Subcutaneous abdominal adipose tissue (tissue), 5 donors: Measurements from ENCODE around the gene BEX3.
"Not testable (repeated sequence)": the region's sequence is repeated elsewhere in the genome, so short reads cannot be mapped to it uniquely, and the experiment has no call there.

Source experiments
- H3K27ac ChIP-seq: one replicate; pipeline ENCODE4 v1.7.0; 2013; ENCODE audit warnings: low read depth, mild to moderate bottlenecking, inconsistent platforms, low read length, moderate library complexity
- H3K27me3 ChIP-seq, 5 donors: one replicate each; pipeline ENCODE4 v1.7.0; 2013; ENCODE audit warnings: low read length in 5 of 5, inconsistent platforms in 1 of 5; ENCODE audit not compliant: control insufficient read depth in 5 of 5, insufficient read depth in 4 of 5
- H3K36me3 ChIP-seq, 5 donors: one replicate each; pipeline ENCODE4 v1.7.0; 2013; ENCODE audit warnings: low read length in 5 of 5; ENCODE audit not compliant: control insufficient read depth in 5 of 5, insufficient read depth in 5 of 5
- H3K4me1 ChIP-seq, 5 donors: one replicate each; pipeline ENCODE4 v1.7.0; 2013; ENCODE audit warnings: low read length in 5 of 5, mild to moderate bottlenecking in 3 of 5, moderate library complexity in 1 of 5; ENCODE audit not compliant: control insufficient read depth in 5 of 5, insufficient read depth in 5 of 5
- H3K4me3 ChIP-seq, 5 donors: one replicate each; pipeline ENCODE4 v1.7.0; 2013; ENCODE audit warnings: low read length in 5 of 5, low read depth in 1 of 5
- H3K9ac ChIP-seq, 5 donors: one replicate each; pipeline ENCODE4 v1.7.0; 2013; ENCODE audit warnings: low read length in 5 of 5, mild to moderate bottlenecking in 4 of 5, moderate library complexity in 3 of 5
- H3K9me3 ChIP-seq, 5 donors: one replicate each; pipeline ENCODE4 v1.7.0; 2013; ENCODE audit warnings: low read length in 5 of 5; ENCODE audit not compliant: control insufficient read depth in 5 of 5
- donor health status: healthy.
- donor health status: healthy.
- donor health status: healthy.
- donor health status: healthy.
- donor health status: healthy.

BEX3 gene

DNA sequence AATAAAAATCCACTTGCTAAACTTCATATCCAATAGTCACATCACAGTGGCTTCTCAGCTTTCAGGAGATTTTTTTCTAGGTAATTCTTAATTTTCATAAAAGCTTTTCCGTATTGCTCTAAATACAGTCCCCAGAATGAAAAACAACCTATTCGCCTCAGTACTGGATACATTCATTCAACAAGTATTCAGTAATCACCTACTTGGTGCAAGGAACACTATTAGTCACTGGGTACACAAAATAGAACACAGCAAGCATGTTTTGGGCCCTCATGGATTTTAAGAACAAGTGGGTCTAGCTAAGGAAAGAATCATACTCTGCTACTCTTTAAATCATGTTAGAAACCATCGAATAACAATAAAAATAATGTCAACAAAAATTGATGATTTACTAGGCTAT, 2.8 kb upstream of the BEX3 start:
- Histone ChIP-seq H3K36me3 (no peaks in the 10 kb centered on the region), H3K27me3 (peaks cover 0 to 5% (median 0%) of the 10 kb centered on the region in 5 donors), H3K4me1 (peaks cover 0 to 7% (median 3%) of the 10 kb centered on the region in 5 donors)

GRCh38 chrX:103376979-103377324, 614 bp downstream of the BEX3 start:
- H3K27ac ChIP-seq, result no peak overlapping the region
- peak overlapping the region; percentile 56 to 72 (median 63) for H3K4me3 ChIP-seq
- H3K9me3 ChIP-seq, result no peaks in the 10 kb centered on the region
- peak overlapping the region in 1 of 5 donors; percentile 35 for H3K9ac ChIP-seq
- H3K36me3 ChIP-seq, result no peaks in the 10 kb centered on the region
- peaks cover 0 to 7% (median 0%) of the 10 kb centered on the region in 5 donors for H3K27me3 ChIP-seq
- H3K4me1 ChIP-seq, result peaks cover 0 to 7% (median 3%) of the 10 kb centered on the region in 5 donors

More for the DNA sequence above, 2.8 kb upstream of the BEX3 start:
- Histone ChIP-seq H3K4me3 (no peak overlapping the region), H3K9me3 (no peaks in the 10 kb centered on the region), H3K9ac (no peak overlapping the region), H3K27ac (no peak overlapping the region)

- no peak overlapping the region for H3K4me3 ChIP-seq
- no peak overlapping the region for H3K9ac ChIP-seq
- H3K27ac ChIP-seq, result no peak overlapping the region
- no peaks in the 10 kb centered on the region for H3K36me3 ChIP-seq
- H3K9me3 ChIP-seq, result no peaks in the 10 kb centered on the region
- H3K27me3 ChIP-seq, result peaks cover 0 to 7% (median 0%) of the 10 kb centered on the region in 5 donors
- H3K4me1 ChIP-seq, result peaks cover 0 to 7% (median 3%) of the 10 kb centered on the region in 5 donors
These were observed 2.7 kb downstream of the BEX3 start for GRCh38 chrX:103378990-103379389.

DNA sequence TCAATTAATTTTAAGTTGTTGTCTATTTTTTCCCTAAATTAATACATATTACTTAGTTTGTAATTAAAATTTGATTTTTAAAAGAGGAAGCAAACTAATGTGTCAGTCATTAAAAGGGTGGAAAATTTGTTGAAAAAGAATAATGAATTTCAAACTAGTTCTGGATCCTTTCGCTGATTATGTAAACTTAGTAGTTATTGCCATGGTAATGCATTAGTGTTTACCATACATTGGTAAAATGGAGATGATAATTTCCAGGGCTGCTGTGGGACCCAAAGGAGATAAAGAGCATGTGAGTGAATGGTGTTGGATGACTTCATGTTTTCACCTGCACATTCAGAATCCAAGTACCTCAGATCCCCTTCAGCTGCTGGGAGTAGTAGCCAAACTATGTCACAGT, 6.5 kb downstream of the BEX3 start:
- Histone ChIP-seq H3K27ac (no peak overlapping the region), H3K9ac (no peak overlapping the region), H3K4me3 (no peak overlapping the region), H3K27me3 (peaks cover 0 to 2% (median 0%) of the 10 kb centered on the region in 5 donors), H3K9me3 (no peaks in the 10 kb centered on the region), H3K4me1 (peaks cover 0 to under 1% (median 0%) of the 10 kb centered on the region in 5 donors), H3K36me3 (no peaks in the 10 kb centered on the region)

DNA sequence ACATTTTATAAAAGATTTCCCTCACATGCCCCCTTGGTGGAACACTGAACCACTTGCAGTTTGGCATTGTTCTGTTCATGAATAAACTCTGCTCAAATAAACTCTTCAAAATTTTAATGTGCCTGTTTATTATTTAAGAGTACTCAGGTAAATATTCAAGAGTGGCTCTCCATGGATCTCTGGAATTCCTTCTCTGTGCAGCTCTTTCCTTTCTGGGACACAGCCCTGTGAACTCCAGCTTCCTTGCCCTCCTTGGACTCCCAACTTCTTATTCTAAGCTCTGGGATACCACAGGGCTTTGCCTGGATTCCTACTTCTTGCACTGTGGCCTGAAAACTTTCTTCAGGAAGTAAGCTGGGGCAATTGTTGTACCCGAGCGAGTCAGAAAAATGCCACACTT, 8.3 kb downstream of the BEX3 start:
- no peaks in the 10 kb centered on the region for H3K36me3 ChIP-seq

GRCh38 chrX:103385283-103385830, 9.0 kb downstream of the BEX3 start:
- not testable (repeated sequence) for H3K4me1 ChIP-seq, H3K36me3 ChIP-seq, H3K27me3 ChIP-seq, H3K9ac ChIP-seq, H3K9me3 ChIP-seq, H3K4me3 ChIP-seq, H3K27ac ChIP-seq

More for the DNA sequence above, 8.3 kb downstream of the BEX3 start:
- no peak overlapping the region for H3K4me3 ChIP-seq
- H3K9ac ChIP-seq, result no peak overlapping the region
- H3K27me3 ChIP-seq, result peaks cover 0 to 6% (median 0%) of the 10 kb centered on the region in 5 donors
- no peaks in the 10 kb centered on the region for H3K9me3 ChIP-seq
- no peaks in the 10 kb centered on the region for H3K4me1 ChIP-seq
- H3K27ac ChIP-seq, result no peak overlapping the region

DNA sequence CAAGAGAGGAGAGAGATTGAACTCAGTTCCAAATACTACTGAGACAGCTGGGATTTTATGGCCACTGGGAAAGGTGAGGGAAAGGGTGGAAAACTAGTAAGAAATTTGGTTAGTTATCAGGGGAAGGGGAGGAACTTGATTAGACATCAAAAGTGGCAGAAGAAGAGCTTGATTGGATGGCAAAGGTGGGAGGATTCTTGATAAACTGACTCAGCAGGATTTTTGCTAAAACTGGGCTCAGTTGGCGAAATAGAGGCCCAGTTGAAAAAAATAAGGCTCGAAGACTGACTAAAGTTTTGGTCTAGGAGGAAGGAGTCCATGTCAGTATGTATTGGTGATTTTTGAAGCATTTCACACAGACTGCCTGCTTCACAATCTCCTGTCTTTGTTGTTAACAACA, 10.0 kb downstream of the BEX3 start:
- Histone ChIP-seq H3K4me1 (no peaks in the 10 kb centered on the region), H3K27ac (no peak overlapping the region), H3K9me3 (no peaks in the 10 kb centered on the region), H3K9ac (no peak overlapping the region), H3K4me3 (no peak overlapping the region), H3K27me3 (peaks cover 0 to 6% (median 0%) of the 10 kb centered on the region in 5 donors), H3K36me3 (no peaks in the 10 kb centered on the region)

DNA sequence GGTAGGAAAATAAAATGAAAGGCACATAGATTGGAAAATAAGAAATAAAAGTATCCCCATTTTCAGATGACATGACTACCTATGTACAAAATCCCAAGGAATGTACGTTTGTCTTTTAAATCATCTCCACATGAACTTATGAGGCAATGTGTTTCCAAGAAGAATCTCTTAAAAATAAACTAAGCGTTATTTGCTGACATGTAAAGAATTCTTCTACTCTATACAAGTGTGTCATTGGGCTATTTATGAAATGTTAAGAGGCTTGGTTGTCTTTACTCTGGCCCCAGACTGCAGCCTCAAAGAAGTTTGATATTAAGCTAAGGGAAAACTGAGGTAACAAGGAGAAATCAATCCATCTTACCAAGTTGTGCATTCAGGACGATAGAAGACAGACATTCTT, 17.1 kb downstream of the BEX3 start:
- Histone ChIP-seq H3K4me1 (no peaks in the 10 kb centered on the region), H3K9ac (no peak overlapping the region), H3K27me3 (peaks cover 0 to 27% (median 12%) of the 10 kb centered on the region in 5 donors), H3K27ac (no peak overlapping the region), H3K4me3 (no peak overlapping the region), H3K9me3 (no peaks in the 10 kb centered on the region), H3K36me3 (no peaks in the 10 kb centered on the region)

- no peak overlapping the region for H3K9ac ChIP-seq
- no peaks in the 10 kb centered on the region for H3K9me3 ChIP-seq
- H3K27ac ChIP-seq, result no peak overlapping the region
- peaks cover 0 to 24% (median 14%) of the 10 kb centered on the region in 5 donors for H3K27me3 ChIP-seq
- H3K4me1 ChIP-seq, result no peaks in the 10 kb centered on the region
- no peaks in the 10 kb centered on the region for H3K36me3 ChIP-seq
- no peak overlapping the region for H3K4me3 ChIP-seq
These were observed 19.8 kb downstream of the BEX3 start for GRCh38 chrX:103396186-103396585.

DNA sequence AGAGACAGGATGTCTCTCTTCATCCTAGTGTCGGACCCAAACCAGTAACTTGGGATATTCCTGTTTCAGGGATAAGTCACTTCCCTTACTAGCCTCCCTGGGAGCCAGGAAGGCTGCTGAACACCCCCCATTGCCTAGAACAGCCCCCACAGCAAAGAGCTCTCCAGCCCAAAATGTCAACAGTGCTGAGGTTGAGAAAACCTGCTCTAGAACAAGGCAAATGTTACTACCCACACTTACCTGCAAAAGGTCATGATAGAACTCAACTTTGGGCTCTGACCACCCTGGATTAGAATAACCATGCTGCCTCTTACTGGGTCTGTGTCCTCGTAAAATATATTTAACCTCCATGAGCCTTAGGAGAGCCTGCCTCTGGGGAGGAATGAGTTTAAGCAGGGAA, 20.3 kb downstream of the BEX3 start:
- Histone ChIP-seq H3K4me3 (no peak overlapping the region), H3K4me1 (no peaks in the 10 kb centered on the region), H3K9ac (no peak overlapping the region), H3K9me3 (no peaks in the 10 kb centered on the region), H3K27me3 (peaks cover 0 to 24% (median 15%) of the 10 kb centered on the region in 5 donors), H3K27ac (no peak overlapping the region), H3K36me3 (no peaks in the 10 kb centered on the region)
